Umbilical cord (tissue), 2 donors: ENCODE results near the gene IFT122. TPM values are rescaled to one million over a fixed set of nuclear protein-coding genes. Genes with fewer than 3 reads are reported as not detected.
"Not testable (repeated sequence)": the region's sequence is repeated elsewhere in the genome, so short reads cannot be mapped to it uniquely, and the experiment has no call there.

Experiments used
- DNase-seq: peaks from one replicate; pipeline ENCODE4 v3.0.0-alpha.2; 2015; ENCODE audit warnings: low spot score
- total RNA-seq: library from RNA; depleted of rRNA; stranded (reverse); fragments of >200 nt; gene quantifications from one replicate; pipeline ENCODE4 v1.2.3, GENCODE V29; 2014; ENCODE audit warnings: low replicate concordance; ENCODE audit not compliant: insufficient read depth

The IFT122 gene
- total RNA-seq, 1 donor from 2014 or later, result 32.0 TPM

DNA sequence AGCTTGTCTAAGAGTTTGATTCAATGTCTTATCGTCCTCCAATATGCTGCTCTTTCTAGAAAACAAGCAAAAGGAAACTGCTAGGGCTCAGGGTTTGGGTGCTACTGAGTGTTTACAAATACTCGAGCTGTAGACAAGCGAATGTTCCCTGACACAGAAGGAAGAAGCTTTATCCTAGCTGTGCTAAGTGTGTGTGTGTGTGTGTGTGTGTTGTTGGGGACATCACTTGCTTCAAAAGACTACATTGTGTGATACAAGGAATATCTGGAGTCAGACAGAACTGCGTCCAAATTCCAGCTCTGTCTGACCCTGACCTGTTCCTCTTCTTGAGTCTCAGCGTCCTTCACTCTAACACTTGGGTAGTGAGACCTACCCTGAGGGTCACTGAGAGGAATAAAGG, 54.5 kb downstream of the IFT122 start:
- DNase-seq, result peak; percentile 28

DNA sequence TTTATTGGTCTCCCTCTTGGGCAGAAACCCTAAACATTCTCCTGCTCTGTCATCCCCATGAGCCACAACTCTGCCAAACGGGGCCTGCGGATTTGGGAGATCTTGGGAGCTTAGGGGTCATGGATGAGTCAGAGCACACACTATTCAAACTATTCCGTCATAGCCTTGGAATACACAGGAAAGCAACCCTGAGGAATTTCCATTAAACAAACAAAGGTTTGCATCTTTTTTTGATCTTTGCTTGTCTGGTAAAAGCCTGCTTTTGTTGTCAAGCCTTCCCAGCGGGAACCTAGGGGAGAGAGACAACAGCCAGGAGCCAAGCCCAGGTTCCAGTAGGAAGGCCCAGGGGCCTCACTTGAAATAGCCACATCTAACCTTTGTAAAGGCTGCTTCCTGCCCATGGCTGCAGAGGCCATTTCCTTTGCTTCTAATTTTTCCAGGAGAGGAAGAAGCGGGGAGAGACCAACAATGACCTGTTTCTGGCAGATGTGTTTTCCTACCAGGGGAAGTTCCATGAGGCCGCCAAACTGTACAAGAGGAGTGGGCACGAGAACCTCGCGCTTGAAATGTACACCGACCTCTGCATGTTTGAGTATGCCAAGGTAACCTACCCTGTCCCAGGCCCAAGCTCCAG, 55.1 kb downstream of the IFT122 start:
- peak; percentile 76 for DNase-seq

DNA sequence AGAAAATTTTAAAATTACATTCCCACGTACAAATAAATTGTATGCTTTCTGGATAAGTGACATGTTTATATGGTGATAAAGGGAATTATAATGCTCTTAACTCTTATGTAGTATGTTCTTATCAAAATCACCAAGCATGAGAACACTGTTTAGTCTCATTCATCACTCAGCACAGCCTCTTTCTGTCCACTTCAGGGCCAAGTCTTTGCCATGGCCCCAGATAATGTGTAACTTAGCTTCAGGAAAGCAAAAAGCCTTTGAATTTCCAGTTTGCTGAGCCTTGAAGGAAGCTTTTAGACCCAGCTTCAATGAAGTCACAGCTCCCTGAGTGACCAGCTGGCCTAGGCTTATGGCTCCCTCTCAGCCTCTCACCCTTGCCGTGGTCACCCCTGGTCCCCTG, 57.9 kb downstream of the IFT122 start:
- peak; percentile 83 for DNase-seq

DNA sequence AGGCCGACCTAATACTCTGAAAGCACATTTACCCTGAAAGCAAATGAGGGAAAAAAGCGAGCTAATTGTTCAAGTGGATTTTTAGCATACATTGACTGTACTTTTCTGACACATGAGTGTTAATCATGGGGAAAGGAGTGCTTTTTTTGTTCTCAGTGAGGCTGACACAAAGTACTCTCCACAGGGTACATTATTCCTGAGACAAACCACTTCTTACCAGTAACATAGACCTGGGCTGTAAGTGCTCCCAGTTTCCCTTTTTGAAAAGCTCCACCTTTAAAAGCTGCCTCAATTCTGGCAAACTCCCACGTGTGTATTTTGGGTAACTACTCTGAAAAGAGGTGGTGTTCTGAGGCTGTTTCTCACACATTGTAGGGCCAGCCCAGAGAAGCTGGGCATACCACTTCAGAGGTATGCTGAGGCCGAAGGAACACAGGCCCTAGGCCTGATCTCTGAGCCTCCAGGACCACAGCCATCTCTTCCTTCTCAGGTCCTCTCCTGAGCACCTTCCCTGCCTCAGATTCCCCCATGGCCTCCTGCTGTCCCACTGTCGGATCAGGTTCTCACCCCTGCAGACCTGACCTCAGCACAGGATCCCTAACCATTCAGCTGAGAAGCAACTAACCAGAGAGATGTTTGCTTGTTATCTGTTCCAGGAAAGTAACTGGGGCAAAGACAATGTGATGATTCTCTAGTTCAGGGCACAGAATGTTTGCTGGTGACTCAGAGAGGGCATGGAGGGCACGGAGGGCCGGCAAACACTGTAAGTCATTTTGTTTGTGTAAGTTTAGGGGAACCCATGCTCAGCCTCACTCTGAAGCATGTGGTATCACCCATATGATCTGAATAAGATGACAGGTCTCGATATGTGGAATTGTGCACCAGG, 58.8 kb downstream of the IFT122 start:
- DNase-seq, result not testable (repeated sequence)

DNA sequence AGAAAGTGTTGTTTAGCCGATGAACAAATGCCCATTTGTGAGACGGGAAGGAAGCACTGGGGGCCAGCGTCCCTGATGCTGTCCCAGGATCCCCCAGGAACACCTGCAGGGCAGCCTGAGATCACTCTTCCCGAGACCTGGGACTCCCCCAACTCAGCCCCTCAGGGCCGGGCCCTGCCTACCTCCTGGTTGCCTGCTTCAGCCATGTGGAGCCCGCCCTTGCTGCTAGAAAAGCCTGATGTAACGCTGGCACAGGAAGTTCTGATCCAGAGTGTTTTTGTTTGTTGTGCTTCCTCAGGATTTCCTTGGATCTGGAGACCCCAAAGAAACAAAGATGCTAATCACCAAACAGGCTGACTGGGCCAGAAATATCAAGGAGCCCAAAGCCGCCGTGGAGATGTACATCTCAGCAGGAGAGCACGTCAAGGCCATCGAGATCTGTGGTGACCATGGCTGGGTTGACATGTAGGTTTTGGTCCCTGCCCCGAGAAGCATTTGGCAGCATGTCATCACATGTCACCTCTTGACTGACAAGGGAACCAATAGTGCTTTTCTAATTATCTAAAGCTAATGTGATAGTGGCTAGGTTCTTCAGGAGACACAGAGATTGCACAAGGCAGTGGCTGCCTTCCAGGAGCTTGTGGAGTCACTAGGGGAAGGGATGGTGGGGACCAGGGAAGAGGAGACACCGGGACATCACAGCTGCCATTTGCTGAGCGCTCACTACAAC, 59.7 kb downstream of the IFT122 start:
- DNase-seq, result not testable (repeated sequence)

DNA sequence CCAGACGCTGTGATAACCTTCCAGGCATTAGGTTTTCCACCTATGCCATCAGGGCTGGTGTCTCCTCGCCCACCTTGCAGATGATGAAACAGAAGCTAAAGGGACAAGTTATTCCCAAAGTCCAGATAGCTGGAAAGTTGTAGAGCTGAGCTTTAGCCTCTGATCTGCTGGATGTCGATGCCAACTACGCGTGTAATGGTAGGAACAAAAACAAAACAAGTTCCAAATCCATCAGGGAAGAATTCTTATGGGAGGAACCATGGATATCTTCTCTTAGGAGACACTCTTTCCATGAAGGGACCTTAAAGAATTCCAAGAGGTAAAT, 60.3 kb downstream of the IFT122 start:
- no peak for DNase-seq

DNA sequence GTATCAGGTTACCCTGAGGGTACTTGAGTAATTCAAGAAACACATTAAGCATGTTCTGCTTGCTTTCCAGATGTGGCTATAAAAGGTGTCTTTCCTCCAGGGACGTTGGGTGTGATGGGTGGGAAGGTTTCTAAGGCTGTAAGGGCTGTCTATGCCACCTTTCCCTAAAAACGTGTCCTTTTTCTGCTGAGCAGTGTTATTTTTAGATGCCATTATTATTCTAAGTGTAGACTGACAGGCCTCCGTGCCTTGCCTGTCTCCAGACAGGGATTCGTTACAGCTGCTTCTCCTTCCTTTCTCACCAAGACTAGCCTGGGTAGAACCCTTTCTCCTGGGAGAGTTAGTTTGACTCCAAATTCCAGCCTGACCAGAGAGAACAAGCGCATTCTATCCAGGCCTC, 61.6 kb downstream of the IFT122 start:
- no peak for DNase-seq

DNA sequence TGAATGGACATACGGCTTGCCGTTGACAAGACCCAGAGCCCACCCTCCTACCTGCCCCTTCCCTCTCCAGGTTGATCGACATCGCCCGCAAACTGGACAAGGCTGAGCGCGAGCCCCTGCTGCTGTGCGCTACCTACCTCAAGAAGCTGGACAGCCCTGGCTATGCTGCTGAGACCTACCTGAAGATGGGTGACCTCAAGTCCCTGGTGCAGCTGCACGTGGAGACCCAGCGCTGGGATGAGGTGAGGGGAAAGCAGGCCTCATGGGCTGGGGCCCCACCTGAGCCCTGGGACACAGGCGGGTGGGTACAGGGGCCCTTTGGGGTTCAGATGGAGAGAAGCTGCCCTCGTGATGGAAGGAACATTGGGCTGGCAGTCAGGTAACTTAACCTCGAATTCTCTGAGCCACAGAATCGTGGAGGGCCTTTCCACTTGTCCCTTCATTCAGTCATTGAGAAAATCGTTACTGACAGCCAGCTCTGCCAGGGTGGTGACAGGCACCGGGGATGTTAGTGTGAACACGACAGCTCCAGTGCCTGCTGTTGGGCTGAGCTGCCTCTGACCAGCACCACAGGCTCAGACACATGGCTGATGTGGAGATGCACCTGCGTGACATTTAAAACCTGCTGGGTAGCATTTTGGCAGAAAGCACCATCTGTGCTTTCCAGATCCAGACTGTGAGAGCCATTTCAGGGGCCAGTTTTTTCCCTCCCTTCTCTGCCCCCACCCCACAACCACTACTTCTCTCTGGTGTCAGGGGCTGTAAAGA, 62.8 kb downstream of the IFT122 start:
- DNase-seq, result no peak

DNA sequence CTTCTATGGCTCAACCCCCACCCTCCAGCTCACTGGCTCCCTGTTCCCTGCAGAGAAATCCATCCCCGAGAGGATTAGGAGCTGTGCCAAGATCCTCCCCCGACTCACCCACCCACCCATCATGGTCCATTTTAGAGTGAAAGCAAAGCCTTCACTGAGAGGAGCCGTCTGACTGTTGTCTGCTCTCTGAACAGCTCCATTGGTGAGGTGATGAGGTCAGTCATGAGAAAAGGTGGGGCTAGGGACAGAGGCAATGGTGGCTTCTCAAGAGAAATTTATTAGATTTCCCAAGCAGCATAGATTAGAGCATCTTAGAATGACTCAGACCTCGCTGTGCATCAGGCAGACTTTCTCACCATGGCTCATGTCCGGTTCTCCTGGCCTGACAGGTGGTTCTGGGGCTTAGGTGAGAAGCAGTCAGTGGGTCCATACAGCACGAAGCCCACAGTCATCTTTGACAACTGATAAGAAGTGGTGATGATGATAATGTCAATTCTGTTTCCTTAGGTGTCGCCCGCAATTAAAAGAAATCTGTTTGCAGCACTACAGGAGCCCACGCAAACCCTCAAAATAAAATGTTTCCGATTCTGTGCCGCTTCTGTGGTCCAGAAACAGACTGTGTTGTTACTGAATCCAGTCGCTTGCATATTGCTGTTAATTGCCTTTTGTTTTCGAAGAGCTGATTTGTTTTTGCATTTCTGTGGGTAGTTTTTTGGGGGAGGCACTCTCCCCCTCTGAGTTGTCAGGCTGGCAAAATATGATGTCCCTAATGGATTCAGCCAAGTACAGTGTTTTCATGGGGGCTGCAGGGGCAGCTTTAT, 63.7 kb downstream of the IFT122 start:
- no peak for DNase-seq

DNA sequence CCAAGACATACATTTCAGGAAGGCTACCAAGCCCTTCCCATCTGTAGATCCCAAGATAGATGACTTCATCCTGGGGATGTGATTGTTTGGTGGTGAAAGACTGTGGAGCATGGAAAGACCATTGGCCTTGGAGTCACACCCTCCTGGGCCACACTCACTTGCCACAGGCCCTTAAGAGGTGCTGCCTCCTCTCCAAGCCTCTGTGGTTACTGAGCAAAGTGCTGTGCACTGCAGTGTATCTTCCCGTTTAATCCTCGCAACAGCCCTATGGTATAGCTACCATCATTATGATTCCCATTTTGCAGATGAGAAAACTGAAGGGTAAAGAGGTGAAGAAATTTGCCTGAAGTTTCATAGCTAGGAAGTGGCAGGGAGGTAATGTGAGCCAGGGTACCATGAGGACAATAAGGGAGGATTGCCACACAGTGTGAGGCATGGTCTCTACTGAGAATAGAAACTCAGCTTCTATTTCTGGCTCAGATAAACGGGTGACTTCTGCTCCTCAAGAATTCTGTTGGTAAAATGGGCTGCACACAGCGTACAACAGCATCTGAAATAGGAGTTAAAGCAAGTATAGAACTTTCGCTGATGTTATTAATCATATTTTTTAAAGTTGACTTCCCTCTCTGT, 64.6 kb downstream of the IFT122 start:
- no peak for DNase-seq

DNA sequence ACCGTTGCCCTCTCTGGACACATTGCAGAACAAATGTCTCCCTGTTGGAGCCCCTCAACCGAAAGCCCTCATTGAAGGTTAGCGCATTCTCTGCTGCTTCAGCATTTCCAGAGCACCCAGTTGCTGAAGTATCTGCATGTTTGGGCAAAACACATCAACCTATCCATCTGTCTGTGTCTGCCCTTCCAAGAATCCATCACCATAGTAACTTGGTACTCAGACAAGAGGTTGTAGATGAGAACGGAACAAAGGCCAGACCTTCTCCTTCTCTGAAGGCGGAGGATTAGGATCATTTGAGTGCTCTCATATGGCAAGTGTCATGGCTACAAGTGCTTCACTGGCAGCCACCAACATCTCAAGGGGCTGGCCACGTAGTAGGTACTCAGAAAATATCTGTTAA, 65.3 kb downstream of the IFT122 start:
- no peak for DNase-seq

DNA sequence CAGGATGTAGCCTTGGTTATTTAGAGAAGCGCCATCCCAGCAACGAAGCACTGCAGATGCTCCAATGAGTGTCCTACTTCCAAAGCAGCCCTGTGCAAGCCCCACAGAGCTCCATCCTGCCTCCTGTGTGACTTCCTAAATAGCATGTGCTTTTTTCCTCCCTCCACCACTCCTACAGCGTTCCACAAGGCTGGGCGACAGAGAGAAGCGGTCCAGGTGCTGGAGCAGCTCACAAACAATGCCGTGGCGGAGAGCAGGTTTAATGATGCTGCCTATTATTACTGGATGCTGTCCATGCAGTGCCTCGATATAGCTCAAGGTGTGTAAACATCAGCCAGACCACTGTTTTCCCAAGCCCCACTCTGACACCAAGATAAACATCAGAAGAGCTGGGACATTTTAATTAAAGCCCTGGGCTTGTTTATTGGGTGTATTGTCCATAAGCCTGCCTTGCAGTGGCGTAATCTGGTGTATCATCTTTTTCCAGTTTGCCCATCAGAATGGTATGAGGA, 66.3 kb downstream of the IFT122 start:
- DNase-seq, result no peak

DNA sequence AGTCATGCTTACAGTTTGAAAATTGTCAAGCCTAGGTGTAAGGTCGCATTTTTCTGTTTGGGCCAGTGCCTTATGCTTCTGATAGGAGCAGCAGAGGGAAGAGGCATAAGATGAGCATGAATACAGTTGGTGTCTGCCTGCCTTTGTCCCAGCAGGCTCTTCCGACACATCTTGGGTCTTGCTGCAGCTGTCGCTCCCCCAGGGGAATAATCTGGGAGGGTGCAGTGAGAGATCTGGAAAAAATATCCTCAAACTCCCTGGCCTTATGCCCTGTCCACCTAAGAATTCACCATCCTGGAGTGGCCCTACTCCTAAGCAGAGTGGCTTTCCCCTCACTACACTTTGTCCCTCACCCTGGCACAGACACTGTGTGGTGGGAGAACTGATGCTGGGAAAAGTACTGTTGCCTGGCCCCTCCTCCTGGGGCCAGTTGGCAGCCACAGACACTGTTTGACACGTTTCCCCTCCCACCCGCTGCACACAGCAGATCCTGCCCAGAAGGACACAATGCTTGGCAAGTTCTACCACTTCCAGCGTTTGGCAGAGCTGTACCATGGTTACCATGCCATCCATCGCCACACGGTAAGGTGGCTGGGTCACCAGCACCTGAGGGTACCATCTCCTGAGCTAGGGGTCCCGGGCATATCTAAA, 67.3 kb downstream of the IFT122 start:
- no peak for DNase-seq

DNA sequence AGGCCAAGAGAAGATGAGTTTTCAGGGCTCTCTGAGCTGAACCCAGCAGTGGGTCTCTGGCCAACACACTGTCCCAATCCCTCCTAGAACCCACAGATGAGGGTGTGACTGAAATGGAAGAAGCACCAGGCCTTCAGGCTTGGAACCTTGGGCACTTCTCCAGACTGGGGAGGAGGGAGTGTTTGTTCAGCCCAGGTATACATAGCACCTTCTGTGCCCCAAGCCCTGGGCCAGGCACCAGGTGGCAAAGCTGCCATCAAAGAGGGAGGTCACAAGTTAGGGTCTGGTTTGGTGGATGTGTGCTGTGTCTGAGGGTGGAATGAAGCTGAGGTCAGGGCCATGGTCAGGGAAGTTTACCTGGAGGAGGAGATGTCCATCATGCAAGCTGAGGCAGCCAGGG, 72.6 kb downstream of the IFT122 start:
- DNase-seq, result no peak

DNA sequence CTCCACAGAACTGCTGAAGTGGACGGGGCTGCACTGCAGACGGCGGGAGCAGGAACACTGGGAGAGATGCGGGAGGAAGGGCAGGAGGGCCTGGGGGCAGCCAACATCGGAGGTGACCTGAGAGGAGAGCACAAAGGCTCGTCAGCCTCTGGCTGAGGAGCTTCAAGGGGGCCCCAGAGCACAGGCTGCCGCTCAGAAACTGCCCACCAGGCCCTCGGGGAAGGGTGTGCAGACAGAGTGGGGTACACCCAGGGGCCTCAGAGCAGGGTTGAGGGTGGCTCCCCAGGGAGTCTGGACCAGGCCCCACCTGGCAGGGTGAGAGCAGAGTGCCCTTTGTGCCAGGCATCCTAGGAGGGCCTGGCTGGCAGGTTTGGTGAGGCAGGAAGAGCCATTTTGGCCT, 73.7 kb downstream of the IFT122 start:
- no peak for DNase-seq

DNA sequence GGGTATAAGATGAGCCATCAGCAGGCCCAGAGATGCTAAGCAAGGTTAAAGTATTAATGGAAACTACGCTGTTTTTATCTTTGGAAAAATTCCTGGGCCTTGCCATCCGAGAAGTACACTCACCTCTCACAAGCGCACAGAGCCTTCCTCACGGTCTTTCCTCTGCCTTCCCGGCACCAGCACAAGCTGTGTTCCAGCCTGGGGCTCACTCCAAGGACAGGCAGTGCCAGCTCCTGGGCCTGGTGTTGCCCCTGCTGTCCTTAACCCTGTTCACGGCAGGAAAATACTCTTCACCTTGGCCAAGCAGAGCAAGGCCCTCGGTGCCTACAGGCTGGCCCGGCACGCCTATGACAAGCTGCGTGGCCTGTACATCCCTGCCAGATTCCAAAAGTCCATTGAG, 74.1 kb downstream of the IFT122 start:
- DNase-seq, result no peak

DNA sequence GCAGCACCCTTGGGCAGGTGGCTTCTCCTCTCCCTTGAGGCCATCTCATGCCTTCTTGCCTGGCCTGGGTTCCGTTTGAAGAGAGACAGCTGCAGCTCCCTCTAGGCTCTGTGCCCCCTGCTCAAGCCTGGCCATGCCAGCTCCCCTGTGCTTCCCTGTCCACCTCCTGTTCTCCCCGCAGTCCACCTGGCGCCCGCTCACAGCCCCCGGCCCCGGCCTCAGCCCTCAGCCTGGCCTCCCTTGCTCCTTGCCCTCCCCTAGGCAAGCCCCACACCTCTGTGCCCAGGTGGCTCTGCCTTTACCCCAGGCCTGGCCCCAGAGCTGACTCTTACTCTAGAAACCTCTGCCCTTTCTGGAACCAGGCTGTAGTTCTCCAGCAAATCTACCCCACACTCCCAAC, 74.5 kb downstream of the IFT122 start:
- no peak for DNase-seq

DNA sequence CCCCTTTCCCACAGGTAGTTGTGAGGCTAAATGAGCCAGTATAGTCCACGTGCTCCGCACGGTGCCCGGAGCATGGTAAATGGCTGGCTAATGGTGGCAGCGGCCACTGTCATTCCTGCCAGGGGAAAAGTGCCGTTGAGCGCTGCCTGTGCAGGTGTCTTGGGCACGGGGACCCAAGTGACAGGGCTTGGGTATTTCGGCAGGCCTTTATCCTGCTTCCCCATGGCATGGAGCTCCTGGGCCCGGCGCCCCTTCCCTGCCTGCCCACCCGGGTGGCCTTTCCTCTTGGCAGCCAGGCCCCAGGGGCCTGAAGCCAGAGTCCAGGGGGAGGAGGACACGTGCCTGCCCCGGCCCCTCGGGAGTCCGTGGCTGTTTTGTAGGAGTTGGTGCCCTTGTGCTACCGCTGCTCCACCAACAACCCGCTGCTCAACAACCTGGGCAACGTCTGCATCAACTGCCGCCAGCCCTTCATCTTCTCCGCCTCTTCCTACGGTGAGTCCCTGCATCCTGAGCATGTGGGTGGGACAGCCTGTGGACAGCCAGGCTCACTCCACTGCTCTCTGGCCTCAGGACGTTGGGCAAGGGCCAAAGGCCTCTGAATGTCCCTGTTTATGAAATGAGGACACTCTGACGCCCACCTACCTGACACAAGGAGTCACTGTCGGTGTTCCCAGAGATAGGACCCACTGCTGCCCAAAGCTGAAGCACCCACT, 75.2 kb downstream of the IFT122 start:
- not testable (repeated sequence) for DNase-seq

DNA sequence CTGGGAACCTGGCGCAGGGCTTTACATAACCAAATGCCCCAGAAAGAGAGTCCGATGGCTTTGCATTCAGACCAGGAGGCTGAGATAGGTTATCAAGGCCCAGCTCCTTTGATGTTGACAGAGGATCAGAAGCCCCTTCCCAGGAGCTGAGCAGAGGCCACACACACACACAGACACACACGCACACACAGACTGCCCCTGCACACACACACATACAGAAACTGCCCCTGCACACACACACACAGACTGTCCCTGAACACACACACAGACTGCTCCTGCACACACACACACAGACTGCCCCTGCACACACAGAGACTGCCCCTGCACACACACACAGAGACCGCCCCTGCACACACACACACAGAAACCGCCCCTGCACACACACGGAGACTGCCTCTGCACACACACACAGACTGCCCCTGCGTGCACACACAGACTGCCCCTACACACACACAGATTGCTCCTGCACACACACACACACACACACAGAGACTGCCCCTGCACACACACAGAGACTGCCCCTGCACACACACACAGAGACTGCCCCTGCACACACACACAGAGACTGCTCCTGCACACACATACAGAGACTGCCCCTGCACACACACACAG, 75.9 kb downstream of the IFT122 start:
- not testable (repeated sequence) for DNase-seq
